Measurements from ENCODE around the gene REPS1. TPM values are rescaled to one million over a fixed set of nuclear protein-coding genes. Genes with fewer than 3 reads are reported as not detected.

REPS1 gene
- total RNA-seq, 1 experiment from 2014 or later = 65.3 TPM

- Mint-ChIP-seq H3K4me1 (ENCODE audit: insufficient read depth, unreplicated experiment) (no peaks in the 10 kb centered on the region), H3K36me3 (ENCODE audit: insufficient read depth, unreplicated experiment) (no peaks in the 10 kb centered on the region), H3K27ac (ENCODE audit: low read depth, unreplicated experiment) (no peak overlapping the region), H3K9me3 (ENCODE audit: unreplicated experiment) (no peaks in the 10 kb centered on the region), H3K4me3 (ENCODE audit: unreplicated experiment) (no peak overlapping the region), H3K27me3 (ENCODE audit: insufficient read depth, unreplicated experiment) (no peaks in the 10 kb centered on the region)
- no peak for DNase-seq (ENCODE audit: unreplicated experiment)
- CTCF ChIA-PET = no interaction called here
- intact Hi-C loops (cut with micrococcal nuclease) = no loop called here
- no TSS peak for BruUV-seq (replicated peaks)
- POLR2A ChIA-PET = no interaction called here
- no peak for TF ChIP-seq CTCF (IDR thresholded peaks at IDR 0.05; ENCODE audit: unreplicated experiment)
These were observed 23.9 kb upstream of the REPS1 start for GRCh38 chr6:139011980-139012379.

GRCh38 chr6:139010674-139011073, 22.6 kb upstream of the REPS1 start:
- H3K4me1 Mint-ChIP-seq (ENCODE audit: insufficient read depth, unreplicated experiment) = no peaks in the 10 kb centered on the region
- no TSS peak for BruUV-seq (replicated peaks)
- no peak overlapping the region for H3K4me3 Mint-ChIP-seq (ENCODE audit: unreplicated experiment)
- H3K27ac Mint-ChIP-seq (ENCODE audit: low read depth, unreplicated experiment) = no peak overlapping the region
- no peaks in the 10 kb centered on the region for H3K9me3 Mint-ChIP-seq (ENCODE audit: unreplicated experiment)
- no peak for DNase-seq (ENCODE audit: unreplicated experiment)
- POLR2A ChIA-PET = no interaction called here
- no peaks in the 10 kb centered on the region for H3K36me3 Mint-ChIP-seq (ENCODE audit: insufficient read depth, unreplicated experiment)
- CTCF ChIA-PET = interaction anchor here (1.0 kb wide), 1 partner anchor 9 kb away, joined by 3 read pairs; no protein-coding TSS in a partner anchor
- no peaks in the 10 kb centered on the region for H3K27me3 Mint-ChIP-seq (ENCODE audit: insufficient read depth, unreplicated experiment)
- intact Hi-C loops (cut with micrococcal nuclease) = no loop called here
- TF ChIP-seq CTCF (IDR thresholded peaks at IDR 0.05; ENCODE audit: unreplicated experiment) = no peak

GRCh38 chr6:139008117-139008516, 20.1 kb upstream of the REPS1 start:
- no peak overlapping the region for H3K4me3 Mint-ChIP-seq (ENCODE audit: unreplicated experiment)
- no peak overlapping the region for H3K27ac Mint-ChIP-seq (ENCODE audit: low read depth, unreplicated experiment)
- no peaks in the 10 kb centered on the region for H3K27me3 Mint-ChIP-seq (ENCODE audit: insufficient read depth, unreplicated experiment)
- intact Hi-C loops (cut with micrococcal nuclease) = no loop called here
- CTCF ChIA-PET = no interaction called here
- H3K4me1 Mint-ChIP-seq (ENCODE audit: insufficient read depth, unreplicated experiment) = no peaks in the 10 kb centered on the region
- no peaks in the 10 kb centered on the region for H3K9me3 Mint-ChIP-seq (ENCODE audit: unreplicated experiment)
- POLR2A ChIA-PET = interaction anchor here (0.7 to 0.9 kb wide), 2 partner anchors 9 to 11 kb away, joined by 3 to 4 read pairs; no protein-coding TSS in a partner anchor
- no peak for DNase-seq (ENCODE audit: unreplicated experiment)
- no TSS peak for BruUV-seq (replicated peaks)
- no peak for TF ChIP-seq CTCF (IDR thresholded peaks at IDR 0.05; ENCODE audit: unreplicated experiment)
- H3K36me3 Mint-ChIP-seq (ENCODE audit: insufficient read depth, unreplicated experiment) = no peaks in the 10 kb centered on the region

GRCh38 chr6:139007428-139007827, 19.4 kb upstream of the REPS1 start:
- Mint-ChIP-seq H3K9me3 (ENCODE audit: unreplicated experiment) (no peaks in the 10 kb centered on the region), H3K27ac (ENCODE audit: low read depth, unreplicated experiment) (no peak overlapping the region), H3K27me3 (ENCODE audit: insufficient read depth, unreplicated experiment) (no peaks in the 10 kb centered on the region), H3K36me3 (ENCODE audit: insufficient read depth, unreplicated experiment) (no peaks in the 10 kb centered on the region), H3K4me3 (ENCODE audit: unreplicated experiment) (no peak overlapping the region), H3K4me1 (ENCODE audit: insufficient read depth, unreplicated experiment) (no peaks in the 10 kb centered on the region)
- BruUV-seq (replicated peaks) = no TSS peak
- POLR2A ChIA-PET = no interaction called here
- DNase-seq (ENCODE audit: unreplicated experiment) = no peak
- CTCF ChIA-PET = no interaction called here
- no peak for TF ChIP-seq CTCF (IDR thresholded peaks at IDR 0.05; ENCODE audit: unreplicated experiment)
- intact Hi-C loops (cut with micrococcal nuclease) = no loop called here
